Endodermal cell (in vitro differentiated cells): Measurements from ENCODE around the gene PI4KB. TPM values are rescaled to one million over a fixed set of nuclear protein-coding genes. Genes with fewer than 3 reads are reported as not detected.
"Not testable (repeated sequence)": the region's sequence is repeated elsewhere in the genome, so short reads cannot be mapped to it uniquely, and the experiment has no call there.

Experiments used
- DNase-seq: peaks from one replicate; pipeline ENCODE4 v3.0.0-alpha.2; 2017
- H3K27ac ChIP-seq: 2 replicates; pipeline ENCODE4 v1.5.1; 2013; ENCODE audit warnings: mild to moderate bottlenecking, low read depth, low read length, moderate library complexity
- H3K27me3 ChIP-seq: 2 replicates; pipeline ENCODE4 v1.6.1; 2013; ENCODE audit warnings: mild to moderate bottlenecking, low read length, moderate library complexity; ENCODE audit not compliant: insufficient read depth, control insufficient read depth, poor library complexity, severe bottlenecking
- H3K36me3 ChIP-seq: 2 replicates; pipeline ENCODE4 v1.7.0; 2013; ENCODE audit warnings: mild to moderate bottlenecking, low read length, moderate library complexity; ENCODE audit not compliant: control insufficient read depth, insufficient read depth
- H3K4me1 ChIP-seq: one replicate; pipeline ENCODE4 v1.7.0; 2013; ENCODE audit warnings: low read length; ENCODE audit not compliant: control insufficient read depth, insufficient read depth
- H3K4me3 ChIP-seq: 2 replicates; pipeline ENCODE4 v1.5.1; 2013; ENCODE audit warnings: mild to moderate bottlenecking, low read length, moderate library complexity
- H3K9ac ChIP-seq: 2 replicates; pipeline ENCODE4 v1.6.1; 2013; ENCODE audit warnings: mild to moderate bottlenecking, low read length, moderate library complexity; ENCODE audit not compliant: poor library complexity, severe bottlenecking; ENCODE audit errors: extremely low read depth
- H3K9me3 ChIP-seq: 2 replicates; pipeline ENCODE4 v1.6.1; 2013; ENCODE audit warnings: mild to moderate bottlenecking, low read length, moderate library complexity; ENCODE audit not compliant: control insufficient read depth
- H3K27ac Mint-ChIP-seq: 2 replicates; pipeline ENCODE4 v1.8.0; 2020; ENCODE audit warnings: mixed read lengths
- H3K27me3 Mint-ChIP-seq: 2 replicates; pipeline ENCODE4 v1.8.0; 2021; ENCODE audit warnings: mild to moderate bottlenecking, mixed read lengths; ENCODE audit not compliant: insufficient read depth
- H3K36me3 Mint-ChIP-seq: 2 replicates; pipeline ENCODE4 v1.8.0; 2020; ENCODE audit warnings: low read depth, mixed read lengths
- H3K4me1 Mint-ChIP-seq: 2 replicates; pipeline ENCODE4 v1.8.0; 2020; ENCODE audit warnings: mixed read lengths
- H3K4me3 Mint-ChIP-seq: 2 replicates; pipeline ENCODE4 v1.8.0; 2020; ENCODE audit warnings: mild to moderate bottlenecking, moderate library complexity, mixed read lengths
- H3K9me3 Mint-ChIP-seq: 2 replicates; pipeline ENCODE4 v1.8.0; 2020; ENCODE audit warnings: mild to moderate bottlenecking, mixed read lengths
- CTCF ChIP-seq: fragments of 200-600 bp; sonication (generic); conservative IDR thresholded peaks from 2 replicates; pipeline ENCODE4 v1.5.0; 2021; ENCODE audit warnings: antibody characterized with exemption, mild to moderate bottlenecking
- WGBS, 2 experiments: methylation state at CpG; one replicate each; pipeline versions ENCODE4 v1.1.5 to v1.1.7; 2013; ENCODE audit warnings: missing lambda C conversion rate in 2 of 2, mixed read lengths in 1 of 2; ENCODE audit not compliant: insufficient coverage in 1 of 2, insufficient read length in 1 of 2; 5-methylcytosine and 5-hydroxymethylcytosine counted together
- total RNA-seq, 2 donors: library from RNA; stranded (reverse); fragmentation: NEBNext Ultra II Directional in 1 of 2; extraction: Animal tissue kit (Norgen Biotek cat#: 25700) in 1 of 2; gene quantifications; 2 replicates in 1 of 2; 3 replicates in 1 of 2; pipeline ENCODE4 v1.2.1, GENCODE V29; 2021

The PI4KB gene
- total RNA-seq, 2 donors from 2014 or later: 34.3 to 37.5 TPM

GRCh38 chr1:151356696-151357095 is 29.5 kb upstream of the PI4KB start:
- H3K9me3 Mint-ChIP-seq: peaks cover 19% of the 10 kb centered on the region
- no peaks in the 10 kb centered on the region for H3K4me1 ChIP-seq
- H3K4me3 Mint-ChIP-seq: no peak overlapping the region
- H3K27me3 ChIP-seq: no peaks in the 10 kb centered on the region
- H3K4me1 Mint-ChIP-seq: no peaks in the 10 kb centered on the region
- TF ChIP-seq CTCF: no peak
- no peak overlapping the region for H3K27ac ChIP-seq
- no peak for DNase-seq
- H3K4me3 ChIP-seq: no peak overlapping the region
- peaks cover 4% of the 10 kb centered on the region for H3K36me3 Mint-ChIP-seq
- H3K9me3 ChIP-seq: peaks cover 8% of the 10 kb centered on the region
- H3K27ac Mint-ChIP-seq: no peak overlapping the region
- no peaks in the 10 kb centered on the region for H3K36me3 ChIP-seq
- H3K9ac ChIP-seq: no peak overlapping the region
- H3K27me3 Mint-ChIP-seq: peaks cover 3% of the 10 kb centered on the region
- 80 to 88% methylated on average over 1 of the region's 2 CpGs for WGBS, 2 experiments

- no peak for TF ChIP-seq CTCF
- no peak overlapping the region for H3K4me3 ChIP-seq
- H3K9me3 Mint-ChIP-seq: peaks cover 23% of the 10 kb centered on the region
These were observed 25.0 kb upstream of the PI4KB start for GRCh38 chr1:151352021-151352718.

GRCh38 chr1:151350323-151350722 is 23.1 kb upstream of the PI4KB start:
- not testable (repeated sequence) for H3K27ac Mint-ChIP-seq, H3K36me3 Mint-ChIP-seq, H3K27me3 Mint-ChIP-seq, H3K27ac ChIP-seq, H3K9ac ChIP-seq, H3K4me3 ChIP-seq, H3K4me1 ChIP-seq, H3K27me3 ChIP-seq, H3K4me3 Mint-ChIP-seq, H3K36me3 ChIP-seq, DNase-seq
- H3K9me3 Mint-ChIP-seq: peaks cover 23% of the 10 kb centered on the region
- WGBS, 2 experiments: 93 to 94% methylated on average over 6 to 9 of the region's 9 CpGs
- peaks cover 20% of the 10 kb centered on the region for H3K4me1 Mint-ChIP-seq
- H3K9me3 ChIP-seq: peaks cover 11% of the 10 kb centered on the region

More at GRCh38 chr1:151352021-151352718, 25.0 kb upstream of the PI4KB start:
- H3K36me3 Mint-ChIP-seq: no peaks in the 10 kb centered on the region
- no peak overlapping the region for H3K4me3 Mint-ChIP-seq
- no peak overlapping the region for H3K27ac Mint-ChIP-seq
- Histone ChIP-seq H3K36me3 (no peaks in the 10 kb centered on the region), H3K9ac (no peak overlapping the region), H3K9me3 (peaks cover 11% of the 10 kb centered on the region), H3K27ac (no peak overlapping the region), H3K4me1 (no peaks in the 10 kb centered on the region), H3K27me3 (no peaks in the 10 kb centered on the region)
- WGBS, 2 experiments: 80 to 92% methylated on average over 4 to 6 of the region's 6 CpGs
- no peak for DNase-seq
- H3K27me3 Mint-ChIP-seq: peaks cover 3% of the 10 kb centered on the region
- H3K4me1 Mint-ChIP-seq: peaks cover 9% of the 10 kb centered on the region
